Right atrium auricular region (tissue), 2 donors: ENCODE measurements around the gene GRM4. TPM values are rescaled to one million over a fixed set of nuclear protein-coding genes. Genes with fewer than 3 reads are reported as not detected.

ENCODE experiments used
- DNase-seq: peaks from one replicate; pipeline ENCODE4 v3.0.0-alpha.2; 2019; ENCODE audit warnings: low spot score
- H3K27ac ChIP-seq, 2 donors: fragments of 200-600 bp; sonication (generic); 1 replicate in 1 of 2; 2 replicates in 1 of 2; pipeline ENCODE4 v1.5.1; 2016 to 2019
- H3K27me3 ChIP-seq, 2 donors: fragments of 200-600 bp; sonication (generic); one replicate each; pipeline versions ENCODE4 v1.5.1 to v1.6.0; 2017 to 2019
- H3K36me3 ChIP-seq: fragments of 200-600 bp; sonication (generic); one replicate; pipeline ENCODE4 v1.5.1; 2016
- H3K4me1 ChIP-seq, 2 donors: fragments of 200-600 bp; sonication (generic); one replicate each; pipeline versions ENCODE4 v1.5.1 to v1.6.0; 2017 to 2019
- H3K4me3 ChIP-seq, 2 donors: fragments of 200-600 bp; sonication (generic); 1 replicate in 1 of 2; 2 replicates in 1 of 2; pipeline ENCODE4 v1.5.1; 2017 to 2019; ENCODE audit warnings: mild to moderate bottlenecking in 1 of 2, moderate library complexity in 1 of 2
- H3K9me3 ChIP-seq, 2 donors: fragments of 200-600 bp; sonication (generic); one replicate each; pipeline ENCODE4 v1.5.1; 2019
- CTCF ChIP-seq, 2 donors: fragments of 200-600 bp; sonication (generic); IDR thresholded peaks; one replicate each; pipeline ENCODE4 v1.5.1; 2019; ENCODE audit warnings: antibody characterized with exemption in 2 of 2
- total RNA-seq, 2 donors: library from RNA; depleted of rRNA; stranded (reverse); fragments of >200 nt; gene quantifications; one replicate each; pipeline ENCODE4 v1.1.0, GENCODE V29; 2016

Gene GRM4
- total RNA-seq, 2 donors from 2014 or later: not detected

GRCh38 chr6:34114695-34115402 is 31.0 kb downstream of the GRM4 start:
- no peak for TF ChIP-seq CTCF (IDR thresholded peaks at IDR 0.05)
- Histone ChIP-seq H3K36me3 (no peaks in the 10 kb centered on the region), H3K9me3 (no peaks in the 10 kb centered on the region), H3K4me3 (no peak overlapping the region), H3K27me3 (no peaks in the 10 kb centered on the region), H3K27ac (no peak overlapping the region), H3K4me1 (no peaks in the 10 kb centered on the region)
- DNase-seq: no peak

- H3K9me3 ChIP-seq: no peaks in the 10 kb centered on the region
- H3K36me3 ChIP-seq: no peaks in the 10 kb centered on the region
- H3K27me3 ChIP-seq: no peaks in the 10 kb centered on the region
- H3K4me3 ChIP-seq: no peak overlapping the region
- no peak for DNase-seq
- no peak for TF ChIP-seq CTCF (IDR thresholded peaks at IDR 0.05)
- no peak overlapping the region for H3K27ac ChIP-seq
- no peaks in the 10 kb centered on the region for H3K4me1 ChIP-seq
These were observed 32.4 kb downstream of the GRM4 start for GRCh38 chr6:34113532-34113931.

DNA sequence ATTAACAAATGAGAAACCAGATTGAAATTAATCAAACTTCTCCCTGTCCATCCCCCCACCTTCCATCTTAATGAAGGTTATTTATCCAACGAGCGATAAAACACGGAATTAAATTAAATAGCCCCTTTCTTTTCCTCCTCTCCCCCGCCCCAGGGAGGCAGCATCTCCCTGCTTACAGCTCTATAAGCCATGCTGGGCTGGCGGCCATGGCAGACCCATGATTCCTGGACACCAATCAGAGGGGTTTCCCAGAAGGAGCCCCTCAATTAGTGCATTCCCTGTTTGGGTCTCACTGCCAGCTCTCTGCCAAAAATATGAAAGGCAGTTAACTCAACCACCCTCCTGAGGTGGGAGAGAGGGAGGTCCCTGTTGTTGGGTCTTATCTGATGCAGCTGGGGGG is 33.8 kb downstream of the GRM4 start:
- no peak overlapping the region for H3K4me3 ChIP-seq
- no peaks in the 10 kb centered on the region for H3K36me3 ChIP-seq
- H3K9me3 ChIP-seq: no peaks in the 10 kb centered on the region
- H3K27me3 ChIP-seq: no peaks in the 10 kb centered on the region
- no peak for DNase-seq
- no peak for TF ChIP-seq CTCF (IDR thresholded peaks at IDR 0.05)
- H3K27ac ChIP-seq: no peak overlapping the region
- no peaks in the 10 kb centered on the region for H3K4me1 ChIP-seq

GRCh38 chr6:34110610-34111009 is 35.3 kb downstream of the GRM4 start:
- TF ChIP-seq CTCF (IDR thresholded peaks at IDR 0.05): no peak
- no peak for DNase-seq
- H3K27me3 ChIP-seq: no peaks in the 10 kb centered on the region

GRCh38 chr6:34108176-34108575 is 37.7 kb downstream of the GRM4 start:
- Histone ChIP-seq H3K27me3 (no peaks in the 10 kb centered on the region), H3K4me1 (no peaks in the 10 kb centered on the region), H3K4me3 (no peak overlapping the region), H3K9me3 (no peaks in the 10 kb centered on the region), H3K36me3 (no peaks in the 10 kb centered on the region), H3K27ac (no peak overlapping the region)
- TF ChIP-seq CTCF (IDR thresholded peaks at IDR 0.05): no peak
- no peak for DNase-seq

More at GRCh38 chr6:34110610-34111009, 35.3 kb downstream of the GRM4 start:
- no peak overlapping the region for H3K4me3 ChIP-seq
- H3K27ac ChIP-seq: no peak overlapping the region
- H3K36me3 ChIP-seq: no peaks in the 10 kb centered on the region
- no peaks in the 10 kb centered on the region for H3K9me3 ChIP-seq
- H3K4me1 ChIP-seq: no peaks in the 10 kb centered on the region

DNA sequence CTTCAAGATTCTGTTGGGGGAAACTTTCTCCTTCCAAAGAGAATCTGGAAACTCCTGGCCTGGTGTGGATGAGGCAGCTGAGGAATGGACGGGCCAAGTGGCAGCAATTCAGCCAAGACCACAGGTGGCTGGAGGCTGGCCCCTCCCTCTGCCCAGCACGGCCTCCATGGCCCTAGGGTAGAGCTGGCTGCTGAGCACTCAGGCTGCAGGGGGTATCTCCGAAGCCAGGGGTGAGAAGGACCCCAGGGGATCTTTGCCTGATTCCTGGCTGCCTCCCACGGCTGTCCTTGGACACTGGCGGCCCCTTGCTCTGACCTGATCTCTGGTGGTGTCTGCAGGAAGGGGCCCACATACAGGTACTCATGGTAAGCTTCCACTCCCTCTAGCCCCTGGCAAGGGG is 39.0 kb downstream of the GRM4 start:
- Histone ChIP-seq H3K4me1 (no peaks in the 10 kb centered on the region), H3K27me3 (no peaks in the 10 kb centered on the region), H3K4me3 (no peak overlapping the region), H3K27ac (no peak overlapping the region), H3K9me3 (no peaks in the 10 kb centered on the region), H3K36me3 (no peaks in the 10 kb centered on the region)
- DNase-seq: no peak
- TF ChIP-seq CTCF (IDR thresholded peaks at IDR 0.05): no peak
